M059J (cell line): ENCODE measurements around the gene FGF3. TPM values are rescaled to one million over a fixed set of nuclear protein-coding genes. Genes with fewer than 3 reads are reported as not detected.

Experiments
- DNase-seq: peaks from one replicate; pipeline ENCODE4 v3.0.0-alpha.2; 2012; ENCODE audit warnings: low read depth
- total RNA-seq: library from RNA; depleted of rRNA; stranded (reverse); fragments of >200 nt; shearing (Covaris generic); gene quantifications from 2 replicates; pipeline ENCODE4 v1.2.3, GENCODE V29; 2014

Gene FGF3
- total RNA-seq, 1 experiment from 2014 or later = not detected

DNA sequence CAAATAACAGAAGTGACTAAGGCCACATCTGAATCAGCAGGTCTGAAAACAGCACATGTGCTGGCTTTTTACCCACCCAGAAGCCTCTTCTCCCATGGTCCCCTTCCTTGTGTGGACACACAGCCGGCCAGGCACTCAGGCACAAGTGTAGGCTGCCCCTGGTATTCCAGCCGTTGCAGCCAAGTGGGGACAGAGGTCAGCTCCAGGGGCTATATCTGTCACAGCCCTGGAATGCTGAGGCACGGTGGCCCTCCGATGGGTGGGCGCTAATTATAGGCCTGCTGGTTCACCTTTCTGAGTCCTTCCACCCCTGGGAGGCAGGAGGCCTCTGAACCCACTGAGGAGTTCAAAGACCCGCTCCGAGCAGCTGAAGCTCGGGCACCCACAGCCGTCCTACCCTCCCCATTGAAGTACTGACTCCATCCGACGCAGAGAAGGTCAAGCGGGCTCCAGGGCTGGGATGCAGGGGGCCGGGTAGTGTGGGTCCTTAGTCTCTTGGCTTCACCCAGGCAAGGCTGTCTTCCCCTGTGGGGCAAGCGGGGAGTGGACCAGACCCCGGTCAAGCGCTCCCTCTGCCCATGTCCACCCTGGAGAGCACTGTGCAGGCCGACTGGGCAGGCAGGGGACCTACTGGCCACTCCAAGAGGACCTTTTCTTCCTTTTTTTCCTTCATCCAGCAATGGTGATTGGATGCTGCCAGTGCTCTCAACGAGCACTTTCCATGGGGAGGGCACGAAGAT, 14.3 kb downstream of the FGF3 start:
- no peak for DNase-seq

- no peak for DNase-seq
These were observed 15.5 kb downstream of the FGF3 start for GRCh38 chr11:69803604-69804218.

DNA sequence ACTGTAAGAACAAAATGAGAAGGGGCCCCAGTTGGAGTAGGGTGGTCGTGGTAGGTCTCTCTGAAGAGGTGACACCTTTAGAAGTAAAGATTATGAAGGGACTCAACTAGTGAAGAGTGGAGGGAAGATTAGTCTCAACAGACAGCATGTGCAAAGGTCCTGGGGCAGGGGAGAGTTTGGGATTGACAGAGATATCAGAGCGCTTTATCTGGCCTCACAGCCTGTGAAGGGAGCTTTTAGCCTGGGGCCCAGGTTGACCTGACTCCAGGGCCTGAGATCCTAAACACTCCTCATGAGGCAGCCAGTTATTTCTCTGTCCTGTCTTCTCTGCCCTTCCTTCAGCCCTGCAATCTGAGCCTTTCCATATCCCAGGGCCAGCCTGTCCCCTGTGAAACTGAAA, 16.2 kb downstream of the FGF3 start:
- no peak for DNase-seq

- no peak for DNase-seq
These were observed 16.6 kb downstream of the FGF3 start for GRCh38 chr11:69802590-69802989.

- peak; percentile 26 for DNase-seq
These were observed 17.5 kb downstream of the FGF3 start for GRCh38 chr11:69801513-69802335.

DNA sequence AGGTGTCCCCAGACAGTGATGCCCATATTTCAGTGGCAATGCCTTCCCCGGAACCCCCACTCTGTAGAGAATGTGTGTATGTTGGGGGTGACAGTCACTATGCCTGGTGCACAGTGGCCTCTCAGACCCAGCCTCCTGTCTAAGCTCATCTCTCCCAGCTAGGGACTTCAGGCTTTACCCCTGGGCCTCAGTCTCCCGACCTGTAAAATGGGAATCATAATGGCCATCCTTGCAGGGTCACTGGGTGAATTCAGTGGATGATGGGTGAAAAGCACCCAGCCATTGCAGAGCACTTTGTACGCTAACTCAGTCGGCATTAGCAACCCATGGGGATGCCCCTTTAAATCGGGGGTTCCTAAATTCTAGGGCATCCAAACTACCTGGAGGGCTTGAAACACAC, 18.9 kb downstream of the FGF3 start:
- DNase-seq = no peak

DNA sequence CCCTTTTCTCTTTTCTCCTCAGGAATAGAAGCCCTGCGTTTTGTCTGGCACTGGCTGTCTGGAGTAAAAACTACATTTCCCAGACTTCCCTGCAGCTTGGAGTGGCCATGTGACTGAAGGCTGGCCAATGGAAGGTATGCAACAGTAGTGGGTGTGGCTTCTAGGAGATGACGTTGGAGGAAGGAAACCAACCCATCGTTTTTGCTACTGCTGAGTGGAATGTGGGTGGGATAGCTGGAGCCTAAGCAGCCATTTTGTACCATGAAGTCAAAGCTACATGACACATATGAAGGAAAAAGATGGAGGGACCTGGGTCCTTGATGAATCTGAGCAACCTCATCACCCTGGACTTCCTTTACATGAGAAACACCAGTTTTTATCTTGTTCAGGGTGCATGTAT, 19.6 kb downstream of the FGF3 start:
- DNase-seq = peak; percentile 46

- no peak for DNase-seq
These were observed 20.1 kb downstream of the FGF3 start for GRCh38 chr11:69799097-69799496.

DNA sequence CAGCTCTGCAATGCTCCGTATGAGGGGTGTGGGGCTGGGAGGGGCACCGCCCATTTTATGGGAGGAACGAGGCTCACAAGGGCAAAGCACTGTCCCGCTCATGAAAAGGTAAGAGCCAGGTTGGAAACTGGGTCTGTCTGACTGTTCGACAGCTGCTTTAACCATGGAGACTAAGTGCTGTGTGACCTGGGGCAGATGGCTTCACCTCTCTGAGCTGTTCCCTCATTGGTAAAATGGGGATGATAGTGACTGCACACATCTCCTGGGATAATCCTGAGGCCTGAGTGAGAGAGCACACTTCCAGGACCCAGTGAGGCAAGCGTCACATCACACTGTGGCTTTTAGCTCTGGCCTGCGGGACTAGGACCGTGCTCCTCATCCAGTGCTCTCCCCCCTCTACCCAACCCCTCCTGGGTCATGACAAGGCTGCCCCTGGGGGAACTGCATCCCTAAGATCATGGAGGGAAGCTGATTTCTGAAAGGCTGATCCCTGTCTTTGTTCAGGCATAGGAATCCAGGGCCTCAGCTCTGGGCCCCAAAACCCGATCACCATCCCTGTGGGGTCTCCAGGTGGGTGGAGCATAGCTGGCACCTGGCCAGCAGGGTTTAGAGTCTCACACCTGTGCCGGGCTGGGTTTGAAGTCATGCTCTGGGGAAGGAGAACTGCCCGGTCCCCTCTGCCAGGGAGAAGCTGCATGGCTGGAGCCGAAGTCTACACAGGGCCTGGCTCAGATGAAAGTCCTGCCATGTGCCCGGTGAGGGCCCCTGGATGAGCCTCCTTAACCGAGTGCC, 21.3 kb downstream of the FGF3 start:
- DNase-seq = no peak

DNA sequence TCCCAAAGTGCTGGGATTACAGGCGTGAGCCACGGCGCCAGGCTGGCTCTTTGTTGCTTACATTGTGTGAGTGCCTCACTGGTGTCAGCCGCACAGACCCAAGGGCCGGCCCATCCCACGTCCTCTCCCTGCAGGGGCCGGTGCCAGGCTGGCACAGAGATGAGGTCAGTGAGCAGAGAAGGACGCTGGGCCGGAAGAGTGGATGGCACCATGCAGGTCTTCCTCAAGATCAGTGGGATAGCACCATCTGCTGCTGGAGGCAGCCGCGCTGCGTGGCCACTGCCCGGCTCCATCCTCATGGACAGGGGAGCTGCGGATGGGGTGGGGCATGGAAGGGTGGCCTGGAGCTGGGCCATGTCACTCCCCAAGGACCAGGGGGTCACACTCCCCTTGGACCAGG, 22.1 kb downstream of the FGF3 start:
- DNase-seq = peak; percentile 53

GRCh38 chr11:69796063-69796462, 23.2 kb downstream of the FGF3 start:
- no peak for DNase-seq

GRCh38 chr11:69791276-69792180, 27.7 kb downstream of the FGF3 start:
- DNase-seq = peak; percentile 44

GRCh38 chr11:69788956-69789355, 30.3 kb downstream of the FGF3 start:
- DNase-seq = no peak

DNA sequence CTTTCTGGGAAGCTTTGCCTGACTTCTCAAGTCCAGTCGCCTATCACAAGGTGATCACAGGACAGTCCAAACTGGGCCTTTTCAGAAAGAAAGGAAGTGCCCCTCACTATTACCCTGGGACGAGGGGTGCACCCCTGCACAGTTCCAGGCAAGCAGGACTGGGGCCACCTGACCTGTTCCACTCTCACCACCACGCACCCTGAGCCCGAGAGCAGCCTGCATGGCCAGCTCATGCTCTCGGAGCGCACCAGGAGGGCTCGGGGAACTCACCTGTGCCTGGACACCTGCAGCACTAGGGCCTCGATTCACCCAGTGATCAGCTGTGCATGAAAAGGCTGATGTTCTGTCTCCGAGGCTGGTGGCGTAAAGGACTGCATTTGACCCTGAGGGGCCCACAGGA, 31.3 kb downstream of the FGF3 start:
- no peak for DNase-seq

DNA sequence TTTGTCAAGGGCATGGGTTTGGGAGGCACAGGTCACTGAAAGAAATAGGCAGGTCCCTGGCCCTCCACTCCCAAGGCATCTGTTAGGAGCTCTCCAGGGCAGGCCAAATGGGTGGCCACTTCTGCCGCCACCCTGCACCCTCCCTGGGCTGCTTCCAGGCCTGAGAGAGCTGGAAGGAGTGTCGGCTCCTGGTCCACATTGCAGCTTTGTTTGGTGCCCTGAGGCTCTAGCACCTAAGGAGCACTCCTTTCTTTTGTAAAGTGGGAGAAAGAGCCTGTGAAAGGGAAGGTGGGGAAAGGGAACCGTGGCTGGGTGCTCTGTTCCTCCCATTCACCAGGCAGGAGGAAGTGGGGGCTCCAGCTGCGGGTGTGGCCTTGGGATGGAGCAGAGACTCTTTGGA, 31.8 kb downstream of the FGF3 start:
- no peak for DNase-seq

GRCh38 chr11:69781241-69781640, 38.0 kb downstream of the FGF3 start:
- no peak for DNase-seq

- no peak for DNase-seq
These were observed 40.8 kb downstream of the FGF3 start for GRCh38 chr11:69778373-69778772.

GRCh38 chr11:69775163-69775755, 44.0 kb downstream of the FGF3 start, which contains the start of gene FGF4:
FGF4 (minus strand) TSS chr11:69775341; CDS start chr11:69775084, 257 bp downstream.
- no peak for DNase-seq

GRCh38 chr11:69774354-69775162, 44.7 kb downstream of the FGF3 start:
- DNase-seq = no peak
